GM12878 (cell line): ENCODE measurements around the gene EEF1G. TPM values are rescaled to one million over a fixed set of nuclear protein-coding genes. Genes with fewer than 3 reads are reported as not detected.

Source experiments
- ATF7 ChIP-seq: fragments of 450-650 bp; IDR thresholded peaks from 2 replicates; pipeline ENCODE4 v1.6.1; 2016; ENCODE audit warnings: low read depth, mild to moderate bottlenecking
- BACH1 ChIP-seq: fragments of 450-650 bp; IDR thresholded peaks from 2 replicates; pipeline ENCODE4 v1.6.1; 2017; ENCODE audit warnings: mild to moderate bottlenecking, borderline replicate concordance
- CTCF ChIP-seq, 3 experiments: IDR thresholded peaks in 2 of 3; conservative IDR thresholded peaks in 1 of 3; 2 replicates each; pipeline ENCODE4 v1.5.1; 2011; ENCODE audit warnings: low read depth in 3 of 3, low read length in 3 of 3, mild to moderate bottlenecking in 3 of 3, control low read depth in 2 of 3, moderate library complexity in 2 of 3, inconsistent platforms in 1 of 3, mixed read lengths in 1 of 3; ENCODE audit not compliant: control insufficient read depth in 2 of 3, insufficient read depth in 1 of 3; ENCODE audit errors: extremely low read depth in 1 of 3
- E4F1 ChIP-seq: fragments of 450-650 bp; IDR thresholded peaks from 2 replicates; pipeline ENCODE4 v1.6.1; 2018; ENCODE audit warnings: borderline replicate concordance, mild to moderate bottlenecking; ENCODE audit not compliant: partially characterized antibody
- EGR1 ChIP-seq, 2 experiments: IDR thresholded peaks; 1 replicate in 1 of 2; 2 replicates in 1 of 2; pipeline ENCODE4 v1.6.1; 2011 to 2012; ENCODE audit warnings: low read depth in 2 of 2, low read length in 2 of 2, borderline replicate concordance in 1 of 2, mild to moderate bottlenecking in 1 of 2, moderate library complexity in 1 of 2
- HDAC2 ChIP-seq: fragments of 200-600 bp; sonication (generic); IDR thresholded peaks from 2 replicates; pipeline ENCODE4 v1.6.1; 2017
- HDGF ChIP-seq: fragments of 450-650 bp; IDR thresholded peaks from 2 replicates; pipeline ENCODE4 v1.6.1; 2016; ENCODE audit warnings: antibody characterized with exemption
- MTA2 ChIP-seq: fragments of 450-650 bp; IDR thresholded peaks from 2 replicates; pipeline ENCODE4 v1.6.1; 2016; ENCODE audit warnings: low read depth, mild to moderate bottlenecking, moderate library complexity
- PBX3 ChIP-seq: IDR thresholded peaks from 2 replicates; pipeline ENCODE4 v1.6.1; 2011; ENCODE audit warnings: mild to moderate bottlenecking, low read depth, low read length, moderate library complexity; ENCODE audit not compliant: insufficient replicate concordance
- RFX5 ChIP-seq: IDR thresholded peaks from 2 replicates; pipeline ENCODE4 v1.6.1; 2011; ENCODE audit warnings: low read depth, low read length, improper control_type of control experiment
- TCF12 ChIP-seq: IDR thresholded peaks from 2 replicates; pipeline ENCODE4 v1.6.1; 2011; ENCODE audit warnings: low read depth, mild to moderate bottlenecking, low read length
- YBX1 ChIP-seq: fragments of 450-650 bp; IDR thresholded peaks from 2 replicates; pipeline ENCODE4 v1.6.1; 2016; ENCODE audit warnings: antibody characterized with exemption
- ZNF207 ChIP-seq: fragments of 450-650 bp; IDR thresholded peaks from 2 replicates; pipeline ENCODE4 v1.6.1; 2014; ENCODE audit warnings: antibody characterized with exemption, mild to moderate bottlenecking, borderline replicate concordance
- polyA plus RNA-seq, 11 experiments: library from polyadenylated mRNA; depleted of rRNA in 4 of 11; unstranded in 6 of 11; stranded (reverse) in 5 of 11; fragments of >200 nt; fragmentation: Nextera tagmentation in 4 of 11; fragmentation: Illumina TruSeq in 1 of 11; extraction: Ambion mirVana in 4 of 11; extraction: Trizol in 1 of 11; gene quantifications; 1 replicate in 1 of 11; 2 replicates in 10 of 11; pipeline versions ENCODE4 v1.2.1 to v1.2.3, GENCODE V29; 2011 to 2016; ENCODE audit warnings: inconsistent platforms in 2 of 11, missing spikeins in 2 of 11, low read depth in 1 of 11
- total RNA-seq, 4 experiments: library from RNA; depleted of rRNA in 3 of 4; stranded (reverse); fragments of >200 nt in 3 of 4; fragmentation: Illumina TruSeq in 1 of 4; extraction: Trizol in 1 of 4; gene quantifications; 2 replicates each; pipeline versions ENCODE4 v1.2.1 to v1.2.3, GENCODE V29; 2013 to 2021
- TF ChIP-seq, protein P1 (sequence below): fragments of 450-650 bp; IDR thresholded peaks from 2 replicates; pipeline ENCODE4 v1.6.1; 2014; ENCODE audit warnings: mild to moderate bottlenecking
- TF ChIP-seq, protein P2 (sequence below): fragments of 450-650 bp; IDR thresholded peaks from 2 replicates; pipeline ENCODE4 v1.6.1; 2017; ENCODE audit warnings: antibody characterized with exemption, mild to moderate bottlenecking, moderate library complexity

EEF1G gene
- total and polyA plus RNA-seq, 10 of the 15 experiments (the other 5 are each of a cell fraction or from before 2014, with no cell fraction given) = 850 to 2,739 (median 2,277) TPM

DNA sequence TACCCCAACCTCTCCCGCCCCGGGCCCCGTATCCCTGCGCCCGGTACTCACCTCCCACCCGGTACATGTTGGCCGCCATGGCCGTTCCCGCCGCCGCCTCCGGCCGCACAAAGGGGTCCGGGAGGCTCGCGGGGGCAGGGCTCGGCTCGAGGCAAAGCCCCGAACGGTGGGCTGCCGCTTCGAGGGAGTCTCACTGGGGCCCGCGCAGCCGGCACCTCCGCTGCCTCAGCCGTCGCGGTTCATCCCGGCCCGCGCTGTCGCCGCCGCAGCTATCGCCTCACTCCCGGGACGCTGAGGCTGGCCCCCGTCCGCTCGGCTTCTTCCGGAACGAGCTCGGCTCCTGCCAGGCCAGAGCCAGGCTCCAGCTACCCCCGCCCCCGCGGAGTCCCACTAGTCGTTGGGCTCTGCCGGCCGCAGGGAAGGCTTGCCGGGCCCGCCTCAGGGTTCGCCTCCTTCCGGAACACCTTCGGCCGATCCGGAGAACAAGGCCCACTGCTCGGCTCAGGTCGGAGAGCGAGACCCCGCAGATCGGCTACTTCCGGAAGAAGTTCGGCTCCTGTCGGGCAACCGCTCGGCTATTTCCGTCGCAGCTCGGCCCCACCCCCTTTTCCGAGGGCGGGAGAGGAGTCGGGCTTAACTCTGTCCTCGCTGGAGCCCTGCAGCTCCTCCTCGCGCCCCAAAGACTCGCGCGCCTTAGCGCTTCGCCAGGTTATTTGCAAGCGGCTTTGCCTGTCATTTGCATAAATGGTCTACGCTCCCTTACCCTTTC, 27.9 kb upstream of the EEF1G start, which contains the start of gene MTA2 (continued):
- TF ChIP-seq, protein P1, sequence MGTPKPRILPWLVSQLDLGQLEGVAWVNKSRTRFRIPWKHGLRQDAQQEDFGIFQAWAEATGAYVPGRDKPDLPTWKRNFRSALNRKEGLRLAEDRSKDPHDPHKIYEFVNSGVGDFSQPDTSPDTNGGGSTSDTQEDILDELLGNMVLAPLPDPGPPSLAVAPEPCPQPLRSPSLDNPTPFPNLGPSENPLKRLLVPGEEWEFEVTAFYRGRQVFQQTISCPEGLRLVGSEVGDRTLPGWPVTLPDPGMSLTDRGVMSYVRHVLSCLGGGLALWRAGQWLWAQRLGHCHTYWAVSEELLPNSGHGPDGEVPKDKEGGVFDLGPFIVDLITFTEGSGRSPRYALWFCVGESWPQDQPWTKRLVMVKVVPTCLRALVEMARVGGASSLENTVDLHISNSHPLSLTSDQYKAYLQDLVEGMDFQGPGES = no peak
- TF ChIP-seq HDAC2 = no peak
- TF ChIP-seq CTCF (IDR thresholded peaks at IDR 0.05 in 2 of 3, conservative IDR thresholded peaks at IDR 0.05 in 1 of 3; ENCODE audit: control insufficient read depth in 2 of 3, extremely low read depth in 1 of 3, insufficient read depth in 1 of 3, low read depth in 3 of 3, low read length in 3 of 3) = 0 out of 6 replicates have a peak, but pooled peaks of 1 of the 3 experiments have one; percentile 7
- no peak for TF ChIP-seq PBX3
- TF ChIP-seq, protein P2, sequence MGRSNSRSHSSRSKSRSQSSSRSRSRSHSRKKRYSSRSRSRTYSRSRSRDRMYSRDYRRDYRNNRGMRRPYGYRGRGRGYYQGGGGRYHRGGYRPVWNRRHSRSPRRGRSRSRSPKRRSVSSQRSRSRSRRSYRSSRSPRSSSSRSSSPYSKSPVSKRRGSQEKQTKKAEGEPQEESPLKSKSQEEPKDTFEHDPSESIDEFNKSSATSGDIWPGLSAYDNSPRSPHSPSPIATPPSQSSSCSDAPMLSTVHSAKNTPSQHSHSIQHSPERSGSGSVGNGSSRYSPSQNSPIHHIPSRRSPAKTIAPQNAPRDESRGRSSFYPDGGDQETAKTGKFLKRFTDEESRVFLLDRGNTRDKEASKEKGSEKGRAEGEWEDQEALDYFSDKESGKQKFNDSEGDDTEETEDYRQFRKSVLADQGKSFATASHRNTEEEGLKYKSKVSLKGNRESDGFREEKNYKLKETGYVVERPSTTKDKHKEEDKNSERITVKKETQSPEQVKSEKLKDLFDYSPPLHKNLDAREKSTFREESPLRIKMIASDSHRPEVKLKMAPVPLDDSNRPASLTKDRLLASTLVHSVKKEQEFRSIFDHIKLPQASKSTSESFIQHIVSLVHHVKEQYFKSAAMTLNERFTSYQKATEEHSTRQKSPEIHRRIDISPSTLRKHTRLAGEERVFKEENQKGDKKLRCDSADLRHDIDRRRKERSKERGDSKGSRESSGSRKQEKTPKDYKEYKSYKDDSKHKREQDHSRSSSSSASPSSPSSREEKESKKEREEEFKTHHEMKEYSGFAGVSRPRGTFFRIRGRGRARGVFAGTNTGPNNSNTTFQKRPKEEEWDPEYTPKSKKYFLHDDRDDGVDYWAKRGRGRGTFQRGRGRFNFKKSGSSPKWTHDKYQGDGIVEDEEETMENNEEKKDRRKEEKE = no peak
- TF ChIP-seq TCF12 = no peak
- TF ChIP-seq YBX1 = no peak
- TF ChIP-seq RFX5 = no peak
- peak; percentile 53; the same call in 1 of the 2 replicates for TF ChIP-seq BACH1
- peak in 1 of 2 experiments; percentile 86; a peak in 2 of 3 replicates for TF ChIP-seq EGR1 (IDR thresholded peaks at IDR 0.05; ENCODE audit: borderline replicate concordance in 1 of 2, low read depth in 2 of 2, low read length in 2 of 2)
- peak; percentile 89 for TF ChIP-seq HDGF
- no peak for TF ChIP-seq ATF7
- no peak; the same call in 1 of the 2 replicates for TF ChIP-seq ZNF207
- no peak for TF ChIP-seq MTA2
- TF ChIP-seq E4F1 = peak; percentile 20
